Parathyroid adenoma (tissue), 2 donors: ENCODE measurements around the gene PRELP.
"Not testable (repeated sequence)": the region's sequence is repeated elsewhere in the genome, so short reads cannot be mapped to it uniquely, and the experiment has no call there.

ENCODE experiments used
- H2AFZ ChIP-seq: fragments of 300-600 bp; sonication (generic); one replicate; pipeline ENCODE4 v1.7.0; 2017; ENCODE audit warnings: antibody characterized with exemption, mild to moderate bottlenecking
- H3K27ac ChIP-seq: fragments of 300-600 bp; sonication (generic); one replicate; pipeline ENCODE4 v1.7.0; 2017
- H3K27me3 ChIP-seq: fragments of 300-600 bp; sonication (generic); one replicate; pipeline ENCODE4 v1.7.0; 2017; ENCODE audit warnings: low read length; ENCODE audit not compliant: control insufficient read depth, insufficient read depth
- H3K36me3 ChIP-seq: fragments of 300-600 bp; sonication (generic); one replicate; pipeline ENCODE4 v1.7.0; 2017; ENCODE audit warnings: low read length; ENCODE audit not compliant: control insufficient read depth, insufficient read depth
- H3K4me1 ChIP-seq: fragments of 300-600 bp; sonication (generic); one replicate; pipeline ENCODE4 v1.7.0; 2017; ENCODE audit warnings: control low read depth
- H3K4me2 ChIP-seq: fragments of 300-600 bp; sonication (generic); one replicate; pipeline ENCODE4 v1.7.0; 2017; ENCODE audit warnings: low read length
- H3K4me3 ChIP-seq: fragments of 300-600 bp; sonication (generic); one replicate; pipeline ENCODE4 v1.7.0; 2017; ENCODE audit warnings: low read depth, low read length
- H3K79me2 ChIP-seq: fragments of 300-600 bp; sonication (generic); one replicate; pipeline ENCODE4 v1.7.0; 2017; ENCODE audit warnings: control low read depth
- H3K9ac ChIP-seq: fragments of 300-600 bp; sonication (generic); one replicate; pipeline ENCODE4 v1.7.0; 2017; ENCODE audit warnings: mild to moderate bottlenecking
- H3K9me3 ChIP-seq: fragments of 300-600 bp; sonication (generic); one replicate; pipeline ENCODE4 v1.7.0; 2017; ENCODE audit warnings: low read length; ENCODE audit not compliant: control insufficient read depth
- TF ChIP-seq, protein P1 (sequence below): fragments of 300-600 bp; sonication (generic); IDR thresholded peaks from one replicate; pipeline ENCODE4 v1.7.0; 2017; ENCODE audit warnings: antibody characterized with exemption, mild to moderate bottlenecking
- donor health status: primary hyperparathyroidism.

PRELP gene

DNA sequence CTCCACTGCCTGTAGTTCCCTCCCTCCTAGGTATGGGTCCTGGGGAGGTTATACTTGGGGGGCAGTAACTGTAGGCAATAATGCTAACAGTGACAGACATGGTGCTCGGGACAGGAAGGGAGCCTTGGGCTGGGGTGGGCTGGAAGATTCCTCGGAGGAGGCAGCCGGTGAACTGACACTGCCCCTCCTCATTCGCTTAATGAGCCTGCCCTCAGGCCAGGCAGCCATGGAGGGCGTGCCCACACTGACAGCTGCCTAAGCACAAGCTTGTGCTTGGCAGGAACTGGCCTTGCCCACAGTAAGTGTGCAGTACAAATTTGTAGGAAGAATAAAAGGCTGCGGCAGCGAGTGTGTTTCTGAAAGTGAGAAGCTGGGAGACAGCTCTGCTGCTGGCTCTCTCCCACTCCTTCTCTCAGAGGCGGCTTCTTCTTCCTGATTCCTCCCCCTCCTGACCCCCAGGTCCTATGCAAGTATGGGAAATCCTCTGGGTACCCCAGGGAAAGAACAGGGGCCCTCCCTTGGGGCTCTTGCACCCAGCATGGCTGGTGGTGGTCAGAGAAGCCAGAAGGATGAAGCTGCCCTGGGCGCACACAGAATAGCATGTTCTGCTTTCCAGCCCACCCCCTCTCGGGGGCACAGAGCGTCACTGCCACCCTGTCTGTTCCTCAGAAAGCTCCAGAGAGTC lies 42.0 kb downstream of the PRELP start:
- H3K27ac ChIP-seq = no peak overlapping the region
- H3K4me1 ChIP-seq = no peaks in the 10 kb centered on the region

DNA sequence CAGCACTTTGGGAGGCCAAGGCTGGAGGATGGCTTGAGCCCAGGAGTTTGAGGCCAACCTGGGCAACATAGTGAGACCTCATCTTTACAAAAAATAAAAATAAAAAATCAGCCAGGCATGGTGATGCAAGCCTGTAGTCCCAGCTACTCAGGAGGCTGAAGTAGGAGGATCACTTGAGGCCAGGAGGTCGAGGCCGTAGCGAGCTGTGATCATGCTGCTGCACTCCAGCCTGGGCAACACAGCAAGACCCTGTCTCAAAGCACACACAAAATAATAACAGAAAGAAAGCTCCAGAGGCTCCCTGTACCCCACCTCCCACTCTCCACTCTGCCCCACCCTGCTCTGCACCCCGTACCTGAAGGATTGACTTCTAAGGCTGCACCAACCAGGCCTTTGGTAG lies 42.5 kb downstream of the PRELP start:
- not testable (repeated sequence) for H3K4me1 ChIP-seq, H3K27me3 ChIP-seq, H3K9me3 ChIP-seq, H2AFZ ChIP-seq, H3K79me2 ChIP-seq, H3K9ac ChIP-seq, H3K4me3 ChIP-seq, H3K4me2 ChIP-seq, H3K36me3 ChIP-seq, H3K27ac ChIP-seq

More for the DNA sequence above, 42.0 kb downstream of the PRELP start:
- no peaks in the 10 kb centered on the region for H3K79me2 ChIP-seq
- H2AFZ ChIP-seq = no peak overlapping the region
- H3K9ac ChIP-seq = no peak overlapping the region
- H3K4me3 ChIP-seq = no peak overlapping the region
- no peaks in the 10 kb centered on the region for H3K27me3 ChIP-seq
- H3K9me3 ChIP-seq = no peaks in the 10 kb centered on the region
- no peak overlapping the region for H3K4me2 ChIP-seq
- H3K36me3 ChIP-seq = no peaks in the 10 kb centered on the region
- TF ChIP-seq, protein P1, sequence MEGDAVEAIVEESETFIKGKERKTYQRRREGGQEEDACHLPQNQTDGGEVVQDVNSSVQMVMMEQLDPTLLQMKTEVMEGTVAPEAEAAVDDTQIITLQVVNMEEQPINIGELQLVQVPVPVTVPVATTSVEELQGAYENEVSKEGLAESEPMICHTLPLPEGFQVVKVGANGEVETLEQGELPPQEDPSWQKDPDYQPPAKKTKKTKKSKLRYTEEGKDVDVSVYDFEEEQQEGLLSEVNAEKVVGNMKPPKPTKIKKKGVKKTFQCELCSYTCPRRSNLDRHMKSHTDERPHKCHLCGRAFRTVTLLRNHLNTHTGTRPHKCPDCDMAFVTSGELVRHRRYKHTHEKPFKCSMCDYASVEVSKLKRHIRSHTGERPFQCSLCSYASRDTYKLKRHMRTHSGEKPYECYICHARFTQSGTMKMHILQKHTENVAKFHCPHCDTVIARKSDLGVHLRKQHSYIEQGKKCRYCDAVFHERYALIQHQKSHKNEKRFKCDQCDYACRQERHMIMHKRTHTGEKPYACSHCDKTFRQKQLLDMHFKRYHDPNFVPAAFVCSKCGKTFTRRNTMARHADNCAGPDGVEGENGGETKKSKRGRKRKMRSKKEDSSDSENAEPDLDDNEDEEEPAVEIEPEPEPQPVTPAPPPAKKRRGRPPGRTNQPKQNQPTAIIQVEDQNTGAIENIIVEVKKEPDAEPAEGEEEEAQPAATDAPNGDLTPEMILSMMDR = no peak

DNA sequence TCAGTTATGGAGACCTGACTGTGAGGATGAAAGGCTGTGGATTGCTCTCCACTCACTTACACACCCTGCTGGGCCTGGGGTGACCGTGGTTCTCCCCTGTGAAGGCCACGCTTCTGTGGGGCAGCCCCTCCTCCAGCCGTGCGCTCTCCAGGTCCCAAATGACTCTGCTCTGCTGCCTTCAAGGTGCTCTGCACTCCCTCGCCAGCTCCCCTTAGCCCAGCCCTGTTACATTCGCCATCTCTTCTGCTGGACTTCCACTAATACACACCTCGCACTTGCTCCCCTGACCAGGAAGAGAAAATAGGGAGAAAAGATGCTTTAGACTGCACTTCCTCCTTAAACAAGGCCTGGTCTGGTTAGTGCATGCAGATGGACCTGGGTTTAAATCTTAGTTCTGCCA lies 42.9 kb downstream of the PRELP start:
- H3K79me2 ChIP-seq = no peaks in the 10 kb centered on the region
- H3K4me2 ChIP-seq = no peak overlapping the region
- no peak overlapping the region for H3K9ac ChIP-seq
- H3K4me1 ChIP-seq = no peaks in the 10 kb centered on the region
- H3K27me3 ChIP-seq = no peaks in the 10 kb centered on the region
- no peaks in the 10 kb centered on the region for H3K9me3 ChIP-seq
- no peak overlapping the region for H3K4me3 ChIP-seq
- no peak overlapping the region for H2AFZ ChIP-seq
- H3K36me3 ChIP-seq = no peaks in the 10 kb centered on the region
- TF ChIP-seq, protein P1 = no peak
- no peak overlapping the region for H3K27ac ChIP-seq

DNA sequence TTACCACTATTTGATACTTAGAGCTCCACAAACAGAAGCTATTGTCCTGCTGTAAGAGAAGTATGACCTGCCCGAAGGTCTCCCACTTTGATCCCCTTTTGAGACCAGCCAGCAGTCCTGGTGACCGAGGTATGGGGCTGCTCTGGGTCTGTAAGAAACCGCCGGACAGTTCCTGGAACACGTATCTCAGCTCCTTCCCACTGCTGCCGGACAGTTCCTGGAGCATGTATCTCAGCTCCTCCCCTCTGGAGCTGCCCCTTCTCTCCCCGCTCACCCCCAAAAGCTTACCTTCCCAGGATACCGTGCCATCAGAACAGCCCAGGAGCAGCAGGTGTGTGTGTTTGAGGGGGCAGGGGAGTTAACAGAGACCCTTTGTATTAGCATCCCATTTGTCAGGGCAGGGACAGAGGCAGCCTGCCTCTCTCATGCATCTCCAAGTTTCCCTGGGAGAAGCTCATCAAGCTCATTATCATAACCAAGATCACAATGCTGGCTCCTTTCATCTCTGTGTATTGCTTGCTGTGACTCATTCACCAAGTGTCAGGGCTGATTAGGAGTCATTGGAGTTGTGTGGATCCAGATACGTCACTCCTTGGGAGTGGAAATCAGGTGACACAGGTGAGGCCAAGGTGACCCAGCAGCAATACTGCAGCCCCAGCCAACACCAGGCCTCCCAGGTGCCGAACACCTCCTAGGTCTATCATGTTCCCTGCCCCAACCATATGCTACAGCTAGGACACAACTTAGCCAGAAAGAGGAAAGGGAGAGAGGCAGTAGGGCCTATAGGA lies 43.6 kb downstream of the PRELP start:
- H3K9me3 ChIP-seq = no peaks in the 10 kb centered on the region
- no peak overlapping the region for H2AFZ ChIP-seq
- no peak overlapping the region for H3K9ac ChIP-seq
- TF ChIP-seq, protein P1 = no peak
- H3K27me3 ChIP-seq = no peaks in the 10 kb centered on the region
- no peaks in the 10 kb centered on the region for H3K4me1 ChIP-seq
- H3K4me2 ChIP-seq = no peak overlapping the region
- no peaks in the 10 kb centered on the region for H3K79me2 ChIP-seq
- no peak overlapping the region for H3K27ac ChIP-seq
- H3K4me3 ChIP-seq = no peak overlapping the region
- no peaks in the 10 kb centered on the region for H3K36me3 ChIP-seq

DNA sequence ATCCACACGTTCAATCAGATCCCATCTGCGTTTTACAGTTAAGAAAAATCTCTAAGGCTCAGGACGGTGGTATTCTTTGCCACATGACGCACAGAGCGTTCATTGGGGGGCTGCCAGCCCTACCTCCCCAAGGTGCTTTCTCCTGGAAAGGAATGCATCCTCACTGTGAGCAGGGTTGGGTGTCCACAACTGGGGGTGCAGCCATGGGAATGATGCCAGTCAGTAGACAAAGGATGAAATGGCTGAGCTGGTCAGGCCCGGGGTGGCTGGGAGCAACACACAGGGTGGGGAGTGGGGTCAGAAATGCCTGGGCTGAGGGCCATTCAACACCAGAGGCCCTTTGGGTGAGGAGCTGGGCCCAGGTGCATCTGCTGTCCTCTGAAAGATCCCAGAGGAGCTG lies 44.3 kb downstream of the PRELP start:
- H3K27me3 ChIP-seq = no peaks in the 10 kb centered on the region
- H2AFZ ChIP-seq = no peak overlapping the region
- no peak overlapping the region for H3K4me2 ChIP-seq
- H3K9me3 ChIP-seq = no peaks in the 10 kb centered on the region
- no peaks in the 10 kb centered on the region for H3K4me1 ChIP-seq
- H3K4me3 ChIP-seq = no peak overlapping the region
- no peak overlapping the region for H3K27ac ChIP-seq
- TF ChIP-seq, protein P1 = no peak
- H3K79me2 ChIP-seq = no peaks in the 10 kb centered on the region
- no peaks in the 10 kb centered on the region for H3K36me3 ChIP-seq
- no peak overlapping the region for H3K9ac ChIP-seq
